MM.1S (cell line): Measurements from ENCODE around the gene IGFN1.

Experiments used
- DNase-seq: peaks from one replicate; pipeline ENCODE4 v3.0.0-alpha.2; 2015
- H2AFZ ChIP-seq: fragments of 300-600 bp; sonication (generic); 2 replicates; pipeline ENCODE4 v1.6.0; 2016; ENCODE audit warnings: antibody characterized with exemption, low read length
- H3F3A ChIP-seq: fragments of 300-600 bp; sonication (generic); 2 replicates; pipeline ENCODE4 v1.6.1; 2016; ENCODE audit warnings: mild to moderate bottlenecking, antibody characterized with exemption, low read length, moderate library complexity, mixed read lengths; ENCODE audit not compliant: insufficient read depth
- H3K27ac ChIP-seq: fragments of 300-600 bp; sonication (generic); 2 replicates; pipeline ENCODE4 v1.5.1; 2016; ENCODE audit warnings: mild to moderate bottlenecking, low read length
- H3K27me3 ChIP-seq: fragments of 300-600 bp; sonication (generic); replicated peaks from 2 replicates; pipeline ENCODE4 v1.6.0; 2016; ENCODE audit warnings: low read length; ENCODE audit not compliant: insufficient read depth
- H3K36me3 ChIP-seq: fragments of 300-600 bp; sonication (generic); replicated peaks from 2 replicates; pipeline ENCODE4 v1.6.1; 2016; ENCODE audit warnings: mild to moderate bottlenecking, low read length, mixed read lengths; ENCODE audit not compliant: insufficient read depth
- H3K4me1 ChIP-seq: fragments of 300-600 bp; sonication (generic); 2 replicates; pipeline ENCODE4 v1.6.1; 2016; ENCODE audit warnings: low read length, mixed read lengths
- H3K4me2 ChIP-seq: fragments of 300-600 bp; sonication (generic); 2 replicates; pipeline ENCODE4 v1.6.0; 2016; ENCODE audit warnings: low read depth, low read length
- H3K4me3 ChIP-seq: fragments of 300-600 bp; sonication (generic); 2 replicates; pipeline ENCODE4 v1.5.1; 2016; ENCODE audit warnings: low read length, mixed read lengths
- H3K79me2 ChIP-seq: fragments of 300-600 bp; sonication (generic); 2 replicates; pipeline ENCODE4 v1.6.1; 2016; ENCODE audit warnings: mixed run types, low read length, mixed read lengths
- H3K9ac ChIP-seq: fragments of 300-600 bp; sonication (generic); 2 replicates; pipeline ENCODE4 v1.6.1; 2016; ENCODE audit warnings: low read length, mixed read lengths
- H3K9me2 ChIP-seq: fragments of 300-600 bp; sonication (generic); replicated peaks from 2 replicates; pipeline ENCODE4 v1.6.1; 2016; ENCODE audit warnings: mild to moderate bottlenecking, low read length, mixed read lengths; ENCODE audit not compliant: insufficient read depth
- H3K9me3 ChIP-seq: fragments of 300-600 bp; sonication (generic); replicated peaks from 2 replicates; pipeline ENCODE4 v1.6.1; 2016; ENCODE audit warnings: mild to moderate bottlenecking, low read length, mixed read lengths; ENCODE audit not compliant: insufficient read depth
- H4K20me1 ChIP-seq: fragments of 300-600 bp; sonication (generic); 2 replicates; pipeline ENCODE4 v1.6.1; 2016; ENCODE audit warnings: mild to moderate bottlenecking, low read length, moderate library complexity, mixed read lengths; ENCODE audit not compliant: insufficient read depth
- CTCF ChIP-seq: fragments of 300-600 bp; sonication (generic); IDR thresholded peaks from 2 replicates; pipeline ENCODE4 v1.5.1; 2016; ENCODE audit warnings: antibody characterized with exemption, low read length, mixed read lengths
- EZH2 ChIP-seq: fragments of 300-600 bp; sonication (generic); optimal IDR thresholded peaks from 2 replicates; pipeline ENCODE3; 2017; ENCODE audit warnings: low read depth, mild to moderate bottlenecking, antibody characterized with exemption, low read length, mixed read lengths
- EZH2phosphoT487 ChIP-seq: fragments of 300-600 bp; sonication (generic); IDR thresholded peaks from 2 replicates; pipeline ENCODE4 v1.6.1; 2018; ENCODE audit warnings: antibody characterized with exemption, low read length

IGFN1 gene

DNA sequence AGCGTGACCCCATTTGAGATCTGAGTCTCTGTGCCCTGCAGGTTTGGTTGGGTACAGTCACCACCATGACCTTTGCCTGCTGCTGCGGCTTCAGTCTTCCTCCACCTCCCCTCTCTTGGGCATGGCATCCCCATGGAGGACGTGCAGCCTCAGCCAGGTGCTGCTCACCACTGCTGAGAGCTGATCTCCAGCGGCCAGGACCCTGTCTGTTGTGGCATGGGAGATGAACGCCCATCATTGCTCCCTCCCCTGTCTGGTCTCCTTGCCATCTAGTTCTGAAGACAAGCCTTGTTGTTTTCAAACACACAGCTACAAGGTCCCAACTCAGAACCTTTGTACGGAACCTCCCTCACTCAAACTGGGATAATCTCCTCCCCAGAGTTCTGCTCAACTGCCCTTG, 73.4 kb downstream of the IGFN1 start:
- no peaks in the 10 kb centered on the region for H3F3A ChIP-seq
- H3K4me3 ChIP-seq, result no peak overlapping the region
- no peaks in the 10 kb centered on the region for H3K4me1 ChIP-seq
- no peak overlapping the region for H3K9ac ChIP-seq
- H2AFZ ChIP-seq, result no peak overlapping the region
- H3K36me3 ChIP-seq, result no peaks in the 10 kb centered on the region
- TF ChIP-seq CTCF (no peak), EZH2 (no peak), EZH2phosphoT487 (no peak)
- DNase-seq, result no peak
- no peaks in the 10 kb centered on the region for H4K20me1 ChIP-seq
- no peak overlapping the region for H3K4me2 ChIP-seq
- H3K9me3 ChIP-seq, result no peaks in the 10 kb centered on the region
- no peaks in the 10 kb centered on the region for H3K79me2 ChIP-seq
- H3K9me2 ChIP-seq, result no peaks in the 10 kb centered on the region
- peaks cover 19% of the 10 kb centered on the region for H3K27me3 ChIP-seq
- no peak overlapping the region for H3K27ac ChIP-seq

GRCh38 chr1:201264554-201264953, 73.9 kb downstream of the IGFN1 start:
- Histone ChIP-seq H3K36me3 (no peaks in the 10 kb centered on the region), H3K4me3 (no peak overlapping the region), H4K20me1 (no peaks in the 10 kb centered on the region), H3K27me3 (peaks cover 19% of the 10 kb centered on the region), H3F3A (no peaks in the 10 kb centered on the region), H2AFZ (no peak overlapping the region), H3K4me1 (no peaks in the 10 kb centered on the region), H3K9me3 (no peaks in the 10 kb centered on the region), H3K4me2 (no peak overlapping the region), H3K9me2 (no peaks in the 10 kb centered on the region), H3K27ac (no peak overlapping the region), H3K79me2 (no peaks in the 10 kb centered on the region), H3K9ac (no peak overlapping the region)
- TF ChIP-seq CTCF (no peak), EZH2 (no peak), EZH2phosphoT487 (no peak)
- DNase-seq, result no peak

GRCh38 chr1:201265756-201266155, 75.1 kb downstream of the IGFN1 start:
- peaks cover 19% of the 10 kb centered on the region for H3K27me3 ChIP-seq
- H3K9me2 ChIP-seq, result no peaks in the 10 kb centered on the region
- TF ChIP-seq EZH2phosphoT487 (no peak), CTCF (no peak), EZH2 (no peak)
- no peaks in the 10 kb centered on the region for H3K9me3 ChIP-seq
- H3K4me3 ChIP-seq, result no peak overlapping the region
- H3K4me1 ChIP-seq, result no peaks in the 10 kb centered on the region
- H4K20me1 ChIP-seq, result no peaks in the 10 kb centered on the region
- no peaks in the 10 kb centered on the region for H3K79me2 ChIP-seq
- no peak overlapping the region for H2AFZ ChIP-seq
- no peak overlapping the region for H3K9ac ChIP-seq
- DNase-seq, result no peak
- H3F3A ChIP-seq, result no peaks in the 10 kb centered on the region
- no peak overlapping the region for H3K4me2 ChIP-seq
- no peak overlapping the region for H3K27ac ChIP-seq
- no peaks in the 10 kb centered on the region for H3K36me3 ChIP-seq
